NCI-H1048 (cell line): ENCODE data around the gene NDUFAF5.
"Not testable (repeated sequence)": the region's sequence is repeated elsewhere in the genome, so short reads cannot be mapped to it uniquely, and the experiment has no call there.

Experiments
- DNase-seq: peaks from one replicate; lab custom pipeline; 2025; lab: John Stamatoyannopoulos, UW

Gene NDUFAF5

GRCh38 chr20:13784893-13785715 lies at the start of gene NDUFAF5, which contains the start of gene ESF1:
Gene NDUFAF5 (plus strand): TSS chr20:13785028. CDS start chr20:13785069, 41 bp downstream.
Gene ESF1 (minus strand): TSS chr20:13784919. CDS start chr20:13783140, 1,779 bp downstream.
- peak; percentile 79 for DNase-seq

GRCh38 chr20:13735826-13736225 lies 49.0 kb upstream of the NDUFAF5 start:
- no peak for DNase-seq

GRCh38 chr20:13736436-13737191 lies 48.2 kb upstream of the NDUFAF5 start:
- DNase-seq = no peak

- not testable (repeated sequence) for DNase-seq
Measured at GRCh38 chr20:13738187-13738586, 46.6 kb upstream of the NDUFAF5 start.

GRCh38 chr20:13739731-13740649 lies 44.8 kb upstream of the NDUFAF5 start:
- no peak for DNase-seq

GRCh38 chr20:13741879-13742278 lies 42.9 kb upstream of the NDUFAF5 start:
- no peak for DNase-seq

GRCh38 chr20:13744352-13744751 lies 40.5 kb upstream of the NDUFAF5 start:
- DNase-seq = no peak

GRCh38 chr20:13745784-13746183 lies 39.0 kb upstream of the NDUFAF5 start:
- no peak for DNase-seq

GRCh38 chr20:13749811-13750210 lies 35.0 kb upstream of the NDUFAF5 start:
- no peak for DNase-seq

GRCh38 chr20:13753436-13754036 lies 31.3 kb upstream of the NDUFAF5 start:
- DNase-seq = no peak

- DNase-seq = no peak
Measured at GRCh38 chr20:13755809-13756208, 29.0 kb upstream of the NDUFAF5 start.

GRCh38 chr20:13756551-13756950 lies 28.3 kb upstream of the NDUFAF5 start:
- DNase-seq = no peak

- DNase-seq = no peak
Measured at GRCh38 chr20:13758884-13759283, 25.9 kb upstream of the NDUFAF5 start.

GRCh38 chr20:13760451-13760946 lies 24.3 kb upstream of the NDUFAF5 start:
- DNase-seq = not testable (repeated sequence)

- DNase-seq = no peak
Measured at GRCh38 chr20:13765299-13765698, 19.5 kb upstream of the NDUFAF5 start.

GRCh38 chr20:13765868-13766416 lies 18.9 kb upstream of the NDUFAF5 start:
- DNase-seq = no peak

- DNase-seq = no peak
Measured at GRCh38 chr20:13770141-13770540, 14.7 kb upstream of the NDUFAF5 start.

GRCh38 chr20:13771853-13772453 lies 12.9 kb upstream of the NDUFAF5 start:
- no peak for DNase-seq

- no peak for DNase-seq
Measured at GRCh38 chr20:13772529-13772928, 12.3 kb upstream of the NDUFAF5 start.

GRCh38 chr20:13775867-13776266 lies 9.0 kb upstream of the NDUFAF5 start:
- DNase-seq = no peak

GRCh38 chr20:13777171-13777601 lies 7.6 kb upstream of the NDUFAF5 start:
- no peak for DNase-seq
